HG03432 (cell line): ENCODE results near the gene LAIR1.

Experiments
- ATAC-seq: cut with Tn5 transposase; IDR thresholded peaks from one replicate; pipeline ENCODE4 v1.9.1; 2021; ENCODE audit warnings: mild to moderate bottlenecking, moderate library complexity; ENCODE audit not compliant: unreplicated experiment

LAIR1 gene

DNA sequence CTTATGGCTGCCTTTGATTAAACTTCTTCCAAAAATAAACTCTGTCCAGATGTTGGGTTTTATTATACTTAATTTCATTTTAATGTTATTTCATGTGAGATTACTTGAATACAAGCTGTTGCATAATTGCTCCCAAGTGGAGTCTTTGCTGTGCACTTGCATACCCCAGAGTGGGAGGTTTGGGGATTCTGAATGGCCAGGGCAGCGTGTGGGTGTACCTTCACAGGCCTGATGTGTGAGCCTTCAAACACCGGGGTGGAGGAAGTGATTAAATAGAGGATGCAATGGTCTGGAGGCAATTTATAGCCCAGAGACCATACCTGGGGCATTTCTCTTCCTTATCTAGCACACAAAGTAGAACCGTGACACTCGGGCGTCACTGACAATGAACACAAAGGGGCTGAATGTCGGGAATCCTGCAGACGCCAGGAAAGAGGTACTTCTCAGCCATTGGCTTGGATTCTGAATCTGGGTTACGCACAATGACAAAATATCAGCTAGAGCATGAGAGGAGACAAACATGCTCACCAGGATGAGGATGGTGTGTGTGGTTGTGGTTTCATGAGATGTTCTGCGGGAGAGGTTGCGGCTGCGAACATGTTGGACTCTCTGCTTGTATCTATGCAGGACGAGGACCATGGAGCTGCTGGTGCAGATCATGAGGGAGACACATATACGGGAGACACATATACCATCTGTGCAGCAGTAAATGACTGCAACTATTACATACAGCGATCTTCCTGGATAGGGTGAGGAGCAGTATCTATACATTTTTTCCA lies 44.6 kb downstream of the LAIR1 start:
- no peak for ATAC-seq

DNA sequence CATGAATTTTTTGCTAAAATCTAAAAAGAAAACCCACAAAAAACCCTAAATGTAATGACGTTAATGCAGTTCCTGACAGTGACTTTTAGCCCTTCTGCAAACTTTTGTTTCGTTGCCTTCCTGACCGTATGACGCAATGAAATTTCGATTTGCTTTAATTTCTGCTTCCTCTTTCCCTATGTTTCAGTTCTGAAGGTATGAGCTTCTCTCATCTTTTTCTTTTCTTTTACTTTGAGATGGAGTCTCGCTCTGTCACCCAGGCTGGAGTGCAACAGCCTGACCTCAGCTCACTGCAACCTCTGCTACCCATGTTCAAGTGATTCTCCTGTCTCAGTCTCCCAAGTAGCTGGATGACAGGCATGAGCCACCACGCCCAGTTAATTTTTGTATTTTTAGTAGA lies 45.7 kb downstream of the LAIR1 start:
- ATAC-seq: no peak

DNA sequence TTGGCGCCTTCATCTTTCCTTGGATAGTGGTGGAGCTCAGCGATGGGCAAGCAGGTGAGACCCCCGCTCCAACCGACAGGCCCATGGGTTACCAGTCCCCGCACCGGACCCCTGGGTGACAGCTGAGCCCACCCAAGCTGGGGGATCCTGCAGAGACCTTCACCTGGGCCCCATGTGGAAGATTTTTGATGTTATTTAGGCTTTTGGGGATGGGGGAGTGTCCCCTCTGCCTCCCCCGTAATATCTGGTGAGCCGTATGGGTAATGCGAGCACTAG lies 46.8 kb downstream of the LAIR1 start:
- no peak for ATAC-seq

DNA sequence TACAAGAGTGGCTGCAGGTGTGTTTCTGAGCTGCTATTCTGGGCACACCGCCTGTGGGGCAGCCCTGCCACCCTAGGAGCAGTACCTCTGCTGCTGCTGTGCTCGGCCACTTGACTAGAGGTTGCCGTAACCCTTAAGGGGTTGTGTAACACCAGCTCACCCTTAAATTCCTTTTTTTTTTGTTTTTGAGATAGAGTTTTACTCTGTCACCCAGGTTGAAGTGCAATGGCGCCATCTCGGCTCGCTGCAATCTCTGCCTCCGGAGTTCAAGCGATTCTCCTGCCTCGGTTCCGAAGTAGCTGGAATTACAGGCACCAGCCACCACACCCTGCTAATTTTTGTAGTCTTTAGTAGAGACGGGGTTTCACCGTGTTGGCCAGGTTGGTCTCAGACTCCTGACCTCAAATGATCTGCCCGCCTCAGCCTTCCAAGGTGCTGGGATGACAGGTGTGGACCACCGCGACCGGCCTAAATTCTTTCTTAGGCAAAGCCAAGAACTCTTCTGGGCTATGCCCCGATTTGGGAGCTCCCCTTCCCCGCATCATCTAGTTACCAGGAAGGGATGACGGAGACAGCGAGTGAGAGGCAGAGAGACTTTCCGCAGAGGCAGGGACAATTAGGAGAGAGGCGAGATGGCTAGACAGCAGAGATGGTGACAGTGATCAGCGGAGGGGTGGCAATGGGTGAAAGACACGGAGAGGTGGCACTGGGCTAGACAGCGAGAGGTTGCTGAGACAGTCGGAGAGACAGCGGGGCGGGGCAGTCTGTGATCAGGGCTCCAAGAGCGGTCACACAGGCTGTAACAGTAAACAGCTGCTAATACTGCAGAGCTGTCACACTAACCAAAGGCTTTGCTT lies 47.4 kb downstream of the LAIR1 start:
- ATAC-seq: no peak

- ATAC-seq: no peak
Observed at GRCh38 chr19:54316746-54317107, 48.0 kb downstream of the LAIR1 start.

DNA sequence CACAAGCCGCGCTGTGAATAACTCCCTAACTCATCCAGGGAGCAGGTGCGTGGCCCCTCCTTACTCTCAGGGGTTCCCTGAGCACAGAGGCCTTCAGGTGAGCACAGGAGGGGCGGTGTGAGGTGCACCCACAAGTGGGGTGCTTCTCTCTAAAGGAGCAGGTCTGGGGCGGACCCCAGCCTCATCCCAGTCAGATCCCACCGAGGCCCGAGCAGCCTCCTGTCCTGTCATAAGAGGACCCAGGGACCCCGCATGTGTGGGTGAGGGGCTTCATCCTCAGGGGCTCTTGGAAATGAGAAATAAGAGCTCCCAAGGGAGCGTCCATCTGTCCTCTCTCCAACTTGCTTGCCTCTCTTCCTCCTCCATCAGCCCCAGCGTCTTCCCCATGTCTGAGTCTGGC lies 48.8 kb downstream of the LAIR1 start:
- no peak for ATAC-seq

DNA sequence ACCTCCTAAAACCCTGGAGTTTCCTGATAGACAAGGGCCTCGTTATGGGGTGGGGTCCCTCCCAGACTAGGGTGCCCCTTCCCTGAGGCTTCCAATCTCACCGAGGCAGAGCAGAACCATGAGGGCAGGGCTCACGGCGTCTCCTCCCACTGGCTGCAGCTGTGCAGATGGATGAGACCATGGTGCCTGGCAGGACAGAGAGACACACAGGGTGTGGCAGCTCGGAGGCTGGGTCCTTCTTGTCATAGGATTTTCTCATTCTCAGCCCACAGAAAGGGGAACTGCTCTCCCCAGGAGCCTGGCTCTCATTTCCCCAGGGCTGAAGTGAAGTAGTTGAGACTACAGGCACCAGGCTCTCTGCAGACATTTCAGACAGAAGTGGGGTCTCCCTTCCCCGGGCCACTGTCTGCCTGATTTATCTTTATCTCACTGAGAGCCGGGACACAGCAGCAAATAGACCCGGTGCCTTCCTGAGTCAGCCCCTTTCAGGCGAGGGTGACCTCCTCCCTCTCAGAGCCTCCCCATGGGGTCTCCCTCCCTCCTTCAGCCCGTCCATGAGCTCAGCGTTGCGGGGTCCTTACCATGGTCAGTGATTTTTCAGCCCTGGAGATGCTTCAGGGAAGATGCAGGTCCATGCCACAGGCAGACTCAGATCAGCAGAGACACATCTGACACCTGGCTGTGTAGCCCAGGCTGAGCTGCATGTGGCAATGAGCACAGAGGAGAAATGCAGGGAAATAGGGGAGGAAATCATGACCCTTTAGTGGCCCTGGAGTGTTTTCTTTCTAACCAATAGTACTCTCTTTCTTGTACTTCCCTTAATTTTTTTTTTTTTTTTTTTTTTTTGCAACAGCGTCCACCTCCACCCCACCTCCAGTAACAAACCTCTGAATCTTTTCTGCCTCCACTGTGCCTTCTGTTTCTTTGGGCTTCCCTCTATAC lies 52.0 kb downstream of the LAIR1 start, which contains the start of gene LILRA5:
Gene LILRA5, minus strand, starts transcription at position 731 of the 942 bp plus-strand sequence. Its CDS starts 147 bp downstream, at position 584.
- no peak for ATAC-seq

- no peak for ATAC-seq
Observed at GRCh38 chr19:54312011-54312410, 52.7 kb downstream of the LAIR1 start.

GRCh38 chr19:54311486-54311885 lies 53.2 kb downstream of the LAIR1 start:
- no peak for ATAC-seq

- ATAC-seq: no peak
Observed at GRCh38 chr19:54310543-54310942, 54.2 kb downstream of the LAIR1 start.

- no peak for ATAC-seq
Observed at GRCh38 chr19:54309811-54310210, 54.9 kb downstream of the LAIR1 start.

GRCh38 chr19:54307389-54308020 lies 57.2 kb downstream of the LAIR1 start:
- no peak for ATAC-seq

DNA sequence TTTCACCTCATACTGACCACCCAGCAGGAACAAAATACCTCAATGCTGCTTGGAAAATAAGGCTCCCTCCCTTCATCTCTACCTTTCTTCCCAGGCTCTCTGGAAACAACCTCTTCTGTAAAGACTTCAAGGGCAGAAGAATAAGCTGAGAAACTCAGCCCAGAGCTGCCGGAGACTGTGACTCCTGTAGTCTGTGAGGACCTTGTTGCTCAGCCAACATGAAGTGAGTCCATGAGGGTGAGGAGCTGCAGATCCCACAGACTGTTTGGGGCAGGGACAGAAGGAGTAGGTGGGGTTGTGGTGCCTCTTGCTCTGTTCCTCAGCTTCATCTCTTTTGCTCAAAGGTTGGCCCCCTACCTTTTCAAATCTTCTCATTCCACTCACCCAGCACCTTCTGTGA lies 59.6 kb downstream of the LAIR1 start:
- ATAC-seq: no peak

DNA sequence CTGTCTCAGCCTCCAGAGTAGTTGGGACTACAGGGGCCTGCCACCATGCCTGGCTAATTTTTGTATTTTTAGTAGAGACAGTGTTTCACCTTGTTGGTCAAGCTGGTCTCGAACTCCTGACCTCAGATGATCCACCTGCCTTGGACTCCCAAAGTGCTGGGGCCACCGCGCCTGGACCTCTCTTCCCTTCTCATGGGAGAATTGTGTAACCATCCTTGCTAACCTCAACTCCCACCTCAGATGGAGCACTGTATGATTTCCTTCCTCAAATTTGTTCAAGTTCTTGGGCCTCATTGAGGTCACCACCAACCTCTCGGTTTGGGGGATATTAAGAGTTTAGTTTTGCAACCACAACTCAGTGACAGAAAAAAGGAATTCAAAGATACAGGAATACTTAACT lies 62.5 kb downstream of the LAIR1 start:
- ATAC-seq: no peak
